Measurements from ENCODE around the gene RASA1.

DNA sequence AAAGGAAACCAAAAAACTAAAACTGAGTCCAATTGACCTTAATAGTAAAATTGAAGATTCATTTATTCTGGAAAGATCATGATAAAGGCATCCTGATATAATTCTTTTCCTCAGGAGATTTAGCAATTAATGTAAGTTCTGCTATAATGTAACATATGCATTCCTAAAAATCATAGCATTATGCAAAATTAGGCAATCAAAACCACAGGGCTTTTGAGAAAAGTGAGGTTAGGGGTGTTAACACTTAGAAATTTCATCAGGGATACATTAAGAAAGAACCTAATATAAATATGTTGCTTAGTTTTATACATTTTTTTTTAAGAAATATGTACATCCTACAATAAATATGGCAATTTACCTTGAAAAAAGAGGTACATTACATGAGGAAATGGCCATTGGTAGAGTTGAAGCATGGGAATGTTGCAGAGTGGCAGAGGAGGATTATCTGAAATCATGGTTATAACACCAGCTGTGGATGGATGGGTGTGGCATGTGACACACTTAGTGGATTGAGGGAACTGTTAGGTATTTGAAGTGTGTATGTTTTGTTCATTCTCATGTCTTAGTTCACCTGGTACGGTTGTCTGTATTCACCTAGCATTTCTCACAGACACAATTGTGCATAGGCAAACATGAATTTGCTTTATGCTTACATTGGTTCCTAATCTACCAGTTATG is 94.0 kb downstream of the RASA1 start:
- TF ChIP-seq, protein P1, sequence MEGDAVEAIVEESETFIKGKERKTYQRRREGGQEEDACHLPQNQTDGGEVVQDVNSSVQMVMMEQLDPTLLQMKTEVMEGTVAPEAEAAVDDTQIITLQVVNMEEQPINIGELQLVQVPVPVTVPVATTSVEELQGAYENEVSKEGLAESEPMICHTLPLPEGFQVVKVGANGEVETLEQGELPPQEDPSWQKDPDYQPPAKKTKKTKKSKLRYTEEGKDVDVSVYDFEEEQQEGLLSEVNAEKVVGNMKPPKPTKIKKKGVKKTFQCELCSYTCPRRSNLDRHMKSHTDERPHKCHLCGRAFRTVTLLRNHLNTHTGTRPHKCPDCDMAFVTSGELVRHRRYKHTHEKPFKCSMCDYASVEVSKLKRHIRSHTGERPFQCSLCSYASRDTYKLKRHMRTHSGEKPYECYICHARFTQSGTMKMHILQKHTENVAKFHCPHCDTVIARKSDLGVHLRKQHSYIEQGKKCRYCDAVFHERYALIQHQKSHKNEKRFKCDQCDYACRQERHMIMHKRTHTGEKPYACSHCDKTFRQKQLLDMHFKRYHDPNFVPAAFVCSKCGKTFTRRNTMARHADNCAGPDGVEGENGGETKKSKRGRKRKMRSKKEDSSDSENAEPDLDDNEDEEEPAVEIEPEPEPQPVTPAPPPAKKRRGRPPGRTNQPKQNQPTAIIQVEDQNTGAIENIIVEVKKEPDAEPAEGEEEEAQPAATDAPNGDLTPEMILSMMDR (IDR thresholded peaks at IDR 0.05): no peak
- TF ChIP-seq POLR2A (IDR thresholded peaks at IDR 0.05): no peak
